ENCODE data around the gene TFEB.

GRCh38 chr6:41733360-41733706 lies 2.1 kb downstream of the TFEB start:
- TF ChIP-seq, protein P1, sequence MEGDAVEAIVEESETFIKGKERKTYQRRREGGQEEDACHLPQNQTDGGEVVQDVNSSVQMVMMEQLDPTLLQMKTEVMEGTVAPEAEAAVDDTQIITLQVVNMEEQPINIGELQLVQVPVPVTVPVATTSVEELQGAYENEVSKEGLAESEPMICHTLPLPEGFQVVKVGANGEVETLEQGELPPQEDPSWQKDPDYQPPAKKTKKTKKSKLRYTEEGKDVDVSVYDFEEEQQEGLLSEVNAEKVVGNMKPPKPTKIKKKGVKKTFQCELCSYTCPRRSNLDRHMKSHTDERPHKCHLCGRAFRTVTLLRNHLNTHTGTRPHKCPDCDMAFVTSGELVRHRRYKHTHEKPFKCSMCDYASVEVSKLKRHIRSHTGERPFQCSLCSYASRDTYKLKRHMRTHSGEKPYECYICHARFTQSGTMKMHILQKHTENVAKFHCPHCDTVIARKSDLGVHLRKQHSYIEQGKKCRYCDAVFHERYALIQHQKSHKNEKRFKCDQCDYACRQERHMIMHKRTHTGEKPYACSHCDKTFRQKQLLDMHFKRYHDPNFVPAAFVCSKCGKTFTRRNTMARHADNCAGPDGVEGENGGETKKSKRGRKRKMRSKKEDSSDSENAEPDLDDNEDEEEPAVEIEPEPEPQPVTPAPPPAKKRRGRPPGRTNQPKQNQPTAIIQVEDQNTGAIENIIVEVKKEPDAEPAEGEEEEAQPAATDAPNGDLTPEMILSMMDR (IDR thresholded peaks at IDR 0.05): no peak
- no peak for TF ChIP-seq POLR2A (IDR thresholded peaks at IDR 0.05)
